Kidney tubule cell (primary cell): ENCODE measurements around the gene KLC3.
"Not testable (repeated sequence)": the region's sequence is repeated elsewhere in the genome, so short reads cannot be mapped to it uniquely, and the experiment has no call there.

ENCODE experiments used
- DNase-seq: peaks from one replicate; pipeline ENCODE4 v3.0.0-alpha.2; 2018; ENCODE audit warnings: low spot score

The KLC3 gene

GRCh38 chr19:45320997-45321775, 19.4 kb upstream of the KLC3 start:
- DNase-seq = no peak

- DNase-seq = no peak
These were observed 18.7 kb upstream of the KLC3 start for GRCh38 chr19:45321848-45322247.

GRCh38 chr19:45322311-45322710, 18.2 kb upstream of the KLC3 start:
- DNase-seq = no peak

GRCh38 chr19:45322744-45323281, 17.7 kb upstream of the KLC3 start, which contains the start of gene CKM:
CKM (minus strand) TSS chr19:45322875; CDS start chr19:45319713, 3,162 bp downstream.
- no peak for DNase-seq

GRCh38 chr19:45323671-45324081, 16.9 kb upstream of the KLC3 start:
- no peak for DNase-seq

GRCh38 chr19:45324349-45324907, 16.1 kb upstream of the KLC3 start:
- no peak for DNase-seq

- no peak for DNase-seq
These were observed 13.0 kb upstream of the KLC3 start for GRCh38 chr19:45327404-45328143.

- DNase-seq = no peak
These were observed 9.1 kb upstream of the KLC3 start for GRCh38 chr19:45331411-45331810.

GRCh38 chr19:45333609-45334303, 6.8 kb upstream of the KLC3 start:
- no peak for DNase-seq

- DNase-seq = not testable (repeated sequence)
These were observed 5.7 kb upstream of the KLC3 start for GRCh38 chr19:45334881-45335280.

- no peak for DNase-seq
These were observed 3.8 kb upstream of the KLC3 start for GRCh38 chr19:45336696-45337251.

GRCh38 chr19:45339629-45340028, 921 bp upstream of the KLC3 start:
- no peak for DNase-seq

- DNase-seq = peak; percentile 28
These were observed 426 bp downstream of the KLC3 start for GRCh38 chr19:45340899-45341453.

GRCh38 chr19:45342911-45343310, 2.4 kb downstream of the KLC3 start:
- DNase-seq = no peak

GRCh38 chr19:45344621-45345505, 4.3 kb downstream of the KLC3 start:
- DNase-seq = no peak

GRCh38 chr19:45345506-45345860, 4.9 kb downstream of the KLC3 start:
- DNase-seq = no peak

GRCh38 chr19:45346449-45346848, 5.9 kb downstream of the KLC3 start:
- DNase-seq = no peak

GRCh38 chr19:45347570-45348366, 7.2 kb downstream of the KLC3 start:
- DNase-seq = no peak

- no peak for DNase-seq
These were observed 8.0 kb downstream of the KLC3 start for GRCh38 chr19:45348367-45349125.
